AG04450 (cell line): ENCODE data around the gene EIF3K. TPM values are rescaled to one million over a fixed set of nuclear protein-coding genes. Genes with fewer than 3 reads are reported as not detected.

Experiments
- CTCF ChIA-PET: fragments of 300-600, 350-600 bp; formaldehyde crosslinking; extraction: SDS; loops from one replicate; lab custom pipeline; 2022; ENCODE audit warnings: antibody characterized with exemption, inconsistent platforms; lab: Charles Lee
- POLR2A ChIA-PET: fragments of 350-600 bp; formaldehyde crosslinking; extraction: SDS; loops from one replicate; lab custom pipeline; 2021; ENCODE audit warnings: antibody characterized with exemption, inconsistent platforms; lab: Yijun Ruan, JAX
- DNase-seq: peaks from one replicate; pipeline ENCODE4 v3.0.0-alpha.2; 2011; ENCODE audit warnings: low read depth, low spot score
- H3K27ac ChIP-seq: one replicate; pipeline ENCODE4 v1.5.1; 2012; ENCODE audit warnings: low read depth, low read length, control low read depth
- H3K27me3 ChIP-seq: one replicate; pipeline ENCODE4 v1.6.0; 2012; ENCODE audit warnings: low read length; ENCODE audit not compliant: control insufficient read depth, insufficient read depth
- H3K4me3 ChIP-seq: 2 replicates; pipeline ENCODE4 v1.5.1; 2011; ENCODE audit warnings: mild to moderate bottlenecking, low read depth, low read length, control low read depth
- H3K9me3 ChIP-seq: 2 replicates; pipeline ENCODE4 v1.5.1; 2012; ENCODE audit warnings: low read length; ENCODE audit not compliant: control insufficient read depth, insufficient read depth
- CTCF ChIP-seq: IDR thresholded peaks from 2 replicates; pipeline ENCODE4 v1.5.1; 2011; ENCODE audit warnings: low read depth, low read length, control low read depth, inconsistent platforms
- polyA plus RNA-seq: library from polyadenylated mRNA; depleted of rRNA; stranded (reverse); fragments of >200 nt; gene quantifications from 2 replicates; pipeline ENCODE4 v1.2.3, GENCODE V29; 2011

Gene EIF3K
- polyA plus RNA-seq, 1 experiment = 168 TPM

GRCh38 chr19:38678891-38679494 lies 60.0 kb downstream of the EIF3K start:
- no peaks in the 10 kb centered on the region for H3K27me3 ChIP-seq
- CTCF ChIA-PET = no interaction called here
- peaks cover 4% of the 10 kb centered on the region; the same call in 1 of the 2 replicates for H3K9me3 ChIP-seq
- TF ChIP-seq CTCF = no peak
- POLR2A ChIA-PET = no interaction called here
- DNase-seq = no peak
- no peak overlapping the region for H3K4me3 ChIP-seq
- H3K27ac ChIP-seq = no peak overlapping the region

- ChIA-PET POLR2A (interaction anchor here (0.6 to 1.1 kb wide), 3 partner anchors 11 to 27 kb away, joined by 3 to 4 read pairs (median 3); no protein-coding TSS in a partner anchor), CTCF (interaction anchor here (0.6 kb wide), 1 partner anchor 1093 kb away, joined by 3 read pairs; no protein-coding TSS in a partner anchor)
- H3K27me3 ChIP-seq = no peaks in the 10 kb centered on the region
- DNase-seq = no peak
- no peak overlapping the region for H3K4me3 ChIP-seq
- TF ChIP-seq CTCF = no peak
- no peak overlapping the region for H3K27ac ChIP-seq
- peaks cover 4% of the 10 kb centered on the region; the same call in 1 of the 2 replicates for H3K9me3 ChIP-seq
These were observed 60.9 kb downstream of the EIF3K start for GRCh38 chr19:38679839-38680238.

- ChIA-PET POLR2A (interaction anchor here (1.2 kb wide), 1 partner anchor 15 kb away, joined by 3 read pairs; no protein-coding TSS in a partner anchor), CTCF (interaction anchor here (0.8 to 2.1 kb wide), 2 partner anchors 10 to 87 kb away, joined by 3 to 7 read pairs; no protein-coding TSS in a partner anchor)
- H3K27me3 ChIP-seq = no peaks in the 10 kb centered on the region
- TF ChIP-seq CTCF = no peak
- H3K4me3 ChIP-seq = no peak overlapping the region
- DNase-seq = no peak
- peak overlapping the region; percentile 99 for H3K27ac ChIP-seq
- peaks cover 4% of the 10 kb centered on the region; the same call in 1 of the 2 replicates for H3K9me3 ChIP-seq
These were observed 63.3 kb downstream of the EIF3K start for GRCh38 chr19:38682195-38682867.

DNA sequence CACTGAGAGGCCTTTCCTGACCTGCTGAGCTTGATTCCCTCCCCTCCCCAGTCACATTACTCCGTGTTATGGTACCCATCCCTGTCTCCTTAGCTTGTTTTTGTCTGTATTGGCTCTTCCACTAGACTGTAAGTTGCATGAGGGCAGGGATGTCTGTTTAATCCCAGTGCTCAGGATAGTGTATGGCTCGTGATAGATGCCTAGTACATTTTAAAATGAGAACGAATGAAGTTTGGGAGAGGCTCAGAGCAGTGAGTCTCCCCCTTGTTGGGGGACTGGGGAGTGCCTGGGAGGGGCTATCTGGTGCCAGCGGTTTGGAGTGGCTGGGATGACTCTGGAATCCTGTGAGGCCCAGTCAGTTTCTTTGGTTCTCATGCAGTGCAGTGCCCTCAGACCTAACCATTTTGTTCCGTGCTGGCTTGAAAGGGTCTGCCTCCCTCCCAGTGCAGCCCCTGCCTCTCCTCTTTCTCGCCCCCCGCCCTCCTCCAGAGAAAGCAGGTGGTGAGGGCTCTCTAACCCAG lies 63.9 kb downstream of the EIF3K start:
- ChIA-PET POLR2A (interaction anchor here (0.6 to 1.6 kb wide), 9 partner anchors 9 to 36 kb away, joined by 3 to 7 read pairs (median 4); partner anchors contain the start of gene ACTN4), CTCF (interaction anchor here (0.8 to 2.1 kb wide), 2 partner anchors 9 to 86 kb away, joined by 3 to 7 read pairs; no protein-coding TSS in a partner anchor)
- TF ChIP-seq CTCF = no peak
- peak overlapping the region; percentile 99 for H3K27ac ChIP-seq
- peaks cover 4% of the 10 kb centered on the region; the same call in 1 of the 2 replicates for H3K9me3 ChIP-seq
- H3K4me3 ChIP-seq = no peak overlapping the region
- H3K27me3 ChIP-seq = no peaks in the 10 kb centered on the region
- DNase-seq = no peak
